ENCODE data around the gene ANTXR1. TPM values are rescaled to one million over a fixed set of nuclear protein-coding genes. Genes with fewer than 3 reads are reported as not detected.

The ANTXR1 gene
- total and polyA plus RNA-seq, 9 of the 15 experiments (the other 6 are each of a cell fraction or from before 2014, with no cell fraction given): 0.07 to 1.00 (median 0.54) TPM

DNA sequence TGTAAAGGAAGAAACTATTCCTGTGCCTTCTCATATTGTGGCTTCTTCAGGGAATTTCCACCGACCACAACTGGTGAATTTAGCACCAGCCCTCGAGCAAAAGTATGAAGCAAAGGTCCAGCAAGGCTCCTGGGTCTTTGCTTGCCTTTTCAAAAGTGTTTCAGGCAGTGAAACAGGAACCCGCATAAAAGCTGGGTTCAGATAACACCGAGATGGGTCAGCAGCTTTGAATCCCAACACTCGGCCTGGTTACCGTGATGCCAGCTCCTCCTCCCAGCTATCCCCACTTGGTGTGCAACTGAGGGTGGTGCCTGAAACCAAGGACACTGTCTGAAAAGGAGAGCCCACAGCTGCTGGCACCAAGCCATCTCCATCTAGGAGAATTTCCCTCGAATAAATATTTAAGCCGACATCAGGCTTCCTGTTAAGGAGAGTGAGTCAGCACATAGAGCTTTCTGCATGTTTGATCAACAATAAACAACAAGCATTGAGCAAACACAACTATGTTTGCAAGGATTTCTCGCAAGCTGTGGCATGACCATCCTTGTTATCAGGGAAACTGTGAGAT, 69.5 kb downstream of the ANTXR1 start:
- H3K9ac ChIP-seq (ENCODE audit: insufficient read depth in 1 of 2, low read depth in 2 of 2, low read length in 2 of 2): no peak overlapping the region

DNA sequence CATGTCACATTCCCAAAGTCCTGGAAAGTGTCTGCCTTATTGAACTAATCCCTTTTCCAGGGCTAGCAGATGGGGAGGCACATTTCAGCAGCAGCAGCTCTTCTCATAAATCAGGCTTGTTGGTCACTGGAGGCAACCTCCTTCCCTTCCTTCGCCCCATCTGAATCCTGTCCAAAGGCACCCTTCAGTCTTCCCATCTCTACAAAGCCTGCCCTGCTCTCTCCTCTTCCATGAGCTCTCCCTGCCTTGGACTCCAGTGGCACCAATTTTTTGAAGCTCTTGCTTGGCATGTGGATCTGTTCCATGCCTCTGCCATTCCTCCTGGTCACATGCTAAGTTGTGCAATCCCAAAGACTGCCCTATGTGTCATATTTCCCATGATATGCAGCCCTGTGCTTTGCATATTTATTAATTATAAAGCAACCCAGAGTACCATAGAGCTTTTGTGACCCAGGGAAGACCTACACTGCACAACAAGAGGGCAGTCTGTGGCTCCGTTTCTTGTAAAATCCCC, 70.3 kb downstream of the ANTXR1 start:
- intact Hi-C loops (cut with micrococcal nuclease) (no loop called here), in situ Hi-C loops (cut with MboI) (no loop called here)
- Histone ChIP-seq H3K4me2 (ENCODE audit: insufficient read depth, low read length) (no peak overlapping the region), H3K27me3 (ENCODE audit: control insufficient read depth in 2 of 2, insufficient read depth in 2 of 2, low read length in 2 of 2) (peaks cover 10 to 15% of the 10 kb centered on the region in 2 experiments; a peak in 3 of 5 replicates), H4K20me1 (replicated peaks; ENCODE audit: control insufficient read depth, insufficient read depth, low read length) (no peaks in the 10 kb centered on the region), H3K79me2 (ENCODE audit: control insufficient read depth, insufficient read depth, low read length) (no peaks in the 10 kb centered on the region), H3K9ac (ENCODE audit: insufficient read depth in 1 of 2, low read depth in 2 of 2, low read length in 2 of 2) (no peak overlapping the region), H3K4me3 (no peak overlapping the region), H3K4me1 (replicated peaks in 1 of 2; ENCODE audit: control insufficient read depth in 2 of 2, insufficient read depth in 2 of 2, low read length in 2 of 2) (0 out of 5 replicates have a peak, but pooled peaks cover 0 to 10% of the 10 kb centered on the region in 2 experiments), H3K9me1 (ENCODE audit: control insufficient read depth, insufficient read depth, low read length) (no peaks in the 10 kb centered on the region), H3K9me3 (replicated peaks; ENCODE audit: control insufficient read depth, insufficient read depth, low read depth, low read length) (no peaks in the 10 kb centered on the region), H3K36me3 (ENCODE audit: control insufficient read depth, insufficient read depth, low read length) (no peaks in the 10 kb centered on the region), H3K27ac (ENCODE audit: extremely low read depth, low read depth, low read length) (no peak overlapping the region), H2AFZ (ENCODE audit: low read depth, low read length) (no peak overlapping the region)
- ChIA-PET CTCF (ENCODE audit: low intra/inter-chr PET ratio) (interaction anchor here (0.5 kb wide), 1 partner anchor 396 kb away, joined by 5 read pairs; no protein-coding TSS in a partner anchor), POLR2A (interaction anchor here (1.4 kb wide), 1 partner anchor 223 kb away, joined by 3 read pairs; no protein-coding TSS in a partner anchor)
- no peak for ATAC-seq
- BruUV-seq (replicated peaks): no TSS peak
- DNase-seq (ENCODE audit: extremely low read depth in 1 of 4, low spot score in 3 of 4): no peak
- 0% methylated on average over 2 of the region's 2 CpGs for WGBS (ENCODE audit: insufficient coverage, low coverage, missing lambda C conversion rate)
- FAIRE-seq: no peak
- no peak for TF ChIP-seq GTF2F1 (IDR thresholded peaks at IDR 0.05; ENCODE audit: low read depth, low read length)
- no peak for TF ChIP-seq SRSF3 (IDR thresholded peaks at IDR 0.05; ENCODE audit: insufficient read depth, low read length)
- TF ChIP-seq, protein P1, sequence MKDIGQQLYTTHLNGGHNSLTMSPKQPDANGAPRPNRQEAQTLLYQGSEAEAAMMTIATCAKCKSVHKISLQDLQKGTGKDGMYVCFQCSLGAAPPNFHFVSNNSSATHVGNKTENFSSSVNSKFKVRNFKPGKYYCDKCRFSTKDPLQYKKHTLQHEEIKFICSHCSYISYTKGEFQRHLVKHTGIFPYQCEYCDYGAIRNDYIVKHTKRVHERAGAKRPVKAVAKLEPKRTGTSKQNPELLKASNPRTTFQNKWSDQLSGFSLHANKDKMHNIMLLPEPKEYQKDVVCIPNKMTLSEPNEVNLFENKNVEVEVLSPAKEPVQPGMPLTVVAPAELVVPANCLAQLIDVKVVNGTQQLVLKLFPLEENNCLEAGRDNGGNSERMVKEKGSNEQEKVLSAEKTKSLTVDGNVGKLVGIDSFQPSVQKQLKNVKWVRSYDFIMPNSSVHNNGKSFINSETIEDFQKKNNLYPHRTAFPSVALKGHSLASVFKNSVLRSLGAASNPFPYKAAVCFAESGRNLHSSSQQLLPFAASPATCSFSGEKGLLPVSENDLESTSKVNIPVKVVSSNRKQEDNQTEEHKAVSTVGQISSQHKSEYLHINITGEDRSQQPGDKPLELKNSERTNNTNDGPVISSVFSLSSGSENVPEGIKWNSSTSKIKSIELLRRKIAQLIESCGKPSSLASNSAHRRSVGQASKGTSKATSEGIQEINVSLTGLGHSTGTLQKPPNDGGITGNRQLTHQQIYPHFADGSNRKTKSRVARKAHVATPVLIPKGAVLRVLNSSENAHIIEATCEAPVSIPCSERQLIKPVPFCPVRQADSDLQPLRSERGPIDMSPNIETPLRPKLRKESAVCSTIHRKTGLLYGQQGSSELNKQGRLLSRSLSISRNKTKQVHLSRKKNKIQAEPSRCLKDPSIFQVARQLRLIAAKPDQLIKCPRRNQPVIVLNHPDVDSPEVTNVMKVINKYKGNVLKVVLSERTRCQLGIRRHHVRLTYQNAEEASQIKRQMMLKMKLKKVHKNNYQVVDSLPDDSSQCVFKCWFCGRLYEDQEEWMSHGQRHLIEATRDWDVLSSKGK (CRISPR knock-in tag; IDR thresholded peaks at IDR 0.05): no peak

More for the DNA sequence above, 69.5 kb downstream of the ANTXR1 start:
- Histone ChIP-seq H3K4me1 (replicated peaks in 1 of 2; ENCODE audit: control insufficient read depth in 2 of 2, insufficient read depth in 2 of 2, low read length in 2 of 2) (0 out of 5 replicates have a peak, but pooled peaks cover 0 to 10% of the 10 kb centered on the region in 2 experiments), H3K4me2 (ENCODE audit: insufficient read depth, low read length) (no peak overlapping the region; the same call in 1 of the 2 replicates), H3K27me3 (ENCODE audit: control insufficient read depth in 2 of 2, insufficient read depth in 2 of 2, low read length in 2 of 2) (peaks cover 8 to 21% of the 10 kb centered on the region in 2 experiments; a peak in 3 of 5 replicates), H3K36me3 (ENCODE audit: control insufficient read depth, insufficient read depth, low read length) (no peaks in the 10 kb centered on the region), H3K27ac (ENCODE audit: extremely low read depth, low read depth, low read length) (no peak overlapping the region), H3K79me2 (ENCODE audit: control insufficient read depth, insufficient read depth, low read length) (no peaks in the 10 kb centered on the region), H3K9me1 (ENCODE audit: control insufficient read depth, insufficient read depth, low read length) (no peaks in the 10 kb centered on the region), H4K20me1 (replicated peaks; ENCODE audit: control insufficient read depth, insufficient read depth, low read length) (0 out of 2 replicates have a peak, but pooled peaks cover 3% of the 10 kb centered on the region), H2AFZ (ENCODE audit: low read depth, low read length) (no peak overlapping the region), H3K9me3 (replicated peaks; ENCODE audit: control insufficient read depth, insufficient read depth, low read depth, low read length) (no peaks in the 10 kb centered on the region), H3K4me3 (no peak overlapping the region)
- WGBS (ENCODE audit: insufficient coverage, low coverage, missing lambda C conversion rate): 2% methylated on average over 9 of the region's 9 CpGs
- FAIRE-seq (no peak), ATAC-seq (no peak), DNase-seq (ENCODE audit: extremely low read depth in 1 of 4, low spot score in 3 of 4) (no peak)
- TF ChIP-seq MAFG (tag; conservative IDR thresholded peaks at IDR 0.05) (peak; percentile 64), COPS2 (conservative IDR thresholded peaks at IDR 0.05) (no peak), MTA3 (IDR thresholded peaks at IDR 0.05; ENCODE audit: borderline replicate concordance) (no peak), NFE2 (IDR thresholded peaks at IDR 0.05; ENCODE audit: low read depth) (peak; percentile 60; the same call in 1 of the 2 replicates), C11orf30 (IDR thresholded peaks at IDR 0.05; ENCODE audit: low read depth) (0 out of 2 replicates have a peak, but pooled peaks have one; percentile 31)
- in situ Hi-C loops (cut with MboI): no loop called here
- CTCF ChIA-PET (ENCODE audit: low intra/inter-chr PET ratio): interaction anchor here (0.5 kb wide), 1 partner anchor 395 kb away, joined by 5 read pairs; no protein-coding TSS in a partner anchor
- no TSS peak for BruUV-seq (replicated peaks)
- POLR2A ChIA-PET: interaction anchor here (1.1 to 1.4 kb wide), 2 partner anchors 37 to 224 kb away, joined by 3 read pairs; no protein-coding TSS in a partner anchor
- intact Hi-C loops (cut with micrococcal nuclease): no loop called here
